ENCODE measurements around the gene FNDC11. TPM values are rescaled to one million over a fixed set of nuclear protein-coding genes. Genes with fewer than 3 reads are reported as not detected.
"Not testable (repeated sequence)": the region's sequence is repeated elsewhere in the genome, so short reads cannot be mapped to it uniquely, and the experiment has no call there.

Gene FNDC11
- total RNA-seq, 1 experiment from 2014 or later: 1.8 TPM

- Histone ChIP-seq H4K20me1 (ENCODE audit: low read length) (no peaks in the 10 kb centered on the region), H3K36me3 (ENCODE audit: low read depth, low read length) (no peaks in the 10 kb centered on the region), H3K27ac (ENCODE audit: low read length) (no peak overlapping the region), H3F3A (ENCODE audit: low read length, unreplicated experiment) (no peaks in the 10 kb centered on the region), H3K9me2 (replicated peaks; ENCODE audit: low read length) (no peaks in the 10 kb centered on the region), H3K79me2 (ENCODE audit: low read length) (peaks cover 12% of the 10 kb centered on the region), H3K9ac (ENCODE audit: low read length) (no peak overlapping the region), H3K4me2 (ENCODE audit: low read length) (no peak overlapping the region), H3K4me1 (ENCODE audit: insufficient read depth, low read length) (peaks cover 16% of the 10 kb centered on the region), H3K27me3 (ENCODE audit: low read length) (no peaks in the 10 kb centered on the region), H3K9me3 (ENCODE audit: low read length) (no peaks in the 10 kb centered on the region), H3K4me3 (ENCODE audit: low read length) (no peak overlapping the region), H2AFZ (ENCODE audit: low read length) (no peak overlapping the region)
- TF ChIP-seq EZH2phosphoT487 (IDR thresholded peaks at IDR 0.05; ENCODE audit: borderline replicate concordance, low read length) (no peak), EZH2 (IDR thresholded peaks at IDR 0.05; ENCODE audit: low read length, unreplicated experiment) (no peak), CTCF (conservative IDR thresholded peaks at IDR 0.05; ENCODE audit: low read depth, low read length) (no peak)
- POLR2A ChIA-PET (ENCODE audit: unreplicated experiment): no interaction called here
- BruUV-seq (replicated peaks): no TSS peak
- DNase-seq (no peak), ATAC-seq (no peak)
- CTCF ChIA-PET: no interaction called here
- intact Hi-C loops (cut with micrococcal nuclease): no loop called here
These were observed 16.5 kb downstream of the FNDC11 start for GRCh38 chr20:63570281-63571086.

- DNase-seq; H3F3A ChIP-seq (ENCODE audit: low read length, unreplicated experiment); H3K27me3 ChIP-seq (ENCODE audit: low read length); H4K20me1 ChIP-seq (ENCODE audit: low read length); BruUV-seq (replicated peaks); H3K36me3 ChIP-seq (ENCODE audit: low read depth, low read length); H2AFZ ChIP-seq (ENCODE audit: low read length); POLR2A ChIA-PET (ENCODE audit: unreplicated experiment); intact Hi-C loops (cut with micrococcal nuclease); H3K27ac ChIP-seq (ENCODE audit: low read length); H3K9me3 ChIP-seq (ENCODE audit: low read length); ATAC-seq; H3K4me2 ChIP-seq (ENCODE audit: low read length); H3K9ac ChIP-seq (ENCODE audit: low read length); H3K4me3 ChIP-seq (ENCODE audit: low read length); CTCF ChIA-PET; H3K9me2 ChIP-seq (replicated peaks; ENCODE audit: low read length): not testable (repeated sequence)
- Histone ChIP-seq H3K4me1 (ENCODE audit: insufficient read depth, low read length) (peaks cover 18% of the 10 kb centered on the region), H3K79me2 (ENCODE audit: low read length) (peaks cover 12% of the 10 kb centered on the region)
These were observed 17.1 kb downstream of the FNDC11 start for GRCh38 chr20:63571087-63571478.

DNA sequence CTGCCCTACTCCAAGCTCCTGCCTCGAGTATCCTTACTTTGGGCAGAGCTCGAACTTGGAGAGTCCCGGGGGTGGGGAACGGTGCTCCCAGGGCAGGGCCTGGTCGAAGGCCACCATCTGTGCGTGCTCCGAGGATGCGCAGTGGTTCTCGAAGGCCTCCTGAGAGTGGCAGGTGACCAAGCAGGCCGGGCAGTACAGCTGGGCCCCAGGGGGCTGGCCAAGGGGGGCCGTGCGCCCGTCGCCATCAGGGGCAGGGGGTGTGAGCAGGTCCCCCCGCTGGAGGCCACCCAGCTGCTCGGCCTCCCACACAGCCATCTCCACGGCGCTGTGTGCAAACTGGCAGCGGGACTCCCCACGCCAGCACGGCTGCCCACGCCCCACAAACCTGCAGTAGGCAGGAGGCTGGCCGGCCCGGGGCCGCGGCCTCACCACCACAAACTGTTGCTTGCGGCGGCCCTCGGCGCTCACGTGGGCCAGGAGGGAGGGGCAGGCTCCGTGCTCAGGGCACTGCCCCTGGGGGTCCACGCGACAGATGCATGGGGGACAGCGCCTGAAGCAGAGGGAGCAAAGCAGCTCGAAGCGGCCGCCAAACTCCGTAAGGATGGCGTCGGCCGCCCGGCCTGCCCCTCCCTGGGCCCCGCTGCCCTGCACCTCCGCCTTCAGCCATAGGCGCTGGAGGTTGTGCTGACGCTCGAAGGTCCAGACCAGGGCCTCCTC, 18.3 kb downstream of the FNDC11 start:
- Histone ChIP-seq H3K27me3 (ENCODE audit: low read length) (no peaks in the 10 kb centered on the region), H3K4me2 (ENCODE audit: low read length) (no peak overlapping the region), H3K9ac (ENCODE audit: low read length) (no peak overlapping the region), H2AFZ (ENCODE audit: low read length) (no peak overlapping the region), H3F3A (ENCODE audit: low read length, unreplicated experiment) (no peaks in the 10 kb centered on the region), H3K9me3 (ENCODE audit: low read length) (no peaks in the 10 kb centered on the region), H3K79me2 (ENCODE audit: low read length) (peaks cover 12% of the 10 kb centered on the region), H3K36me3 (ENCODE audit: low read depth, low read length) (no peaks in the 10 kb centered on the region), H4K20me1 (ENCODE audit: low read length) (no peaks in the 10 kb centered on the region), H3K4me3 (ENCODE audit: low read length) (no peak overlapping the region), H3K9me2 (replicated peaks; ENCODE audit: low read length) (no peaks in the 10 kb centered on the region), H3K4me1 (ENCODE audit: insufficient read depth, low read length) (peaks cover 18% of the 10 kb centered on the region), H3K27ac (ENCODE audit: low read length) (no peak overlapping the region)
- BruUV-seq (replicated peaks): no TSS peak
- DNase-seq (no peak), ATAC-seq (no peak)
- TF ChIP-seq CTCF (conservative IDR thresholded peaks at IDR 0.05; ENCODE audit: low read depth, low read length): no peak
- no peak for TF ChIP-seq EZH2phosphoT487 (IDR thresholded peaks at IDR 0.05; ENCODE audit: borderline replicate concordance, low read length)
- no peak for TF ChIP-seq EZH2 (IDR thresholded peaks at IDR 0.05; ENCODE audit: low read length, unreplicated experiment)
- ChIA-PET CTCF (no interaction called here), POLR2A (ENCODE audit: unreplicated experiment) (interaction anchor here (0.6 kb wide), 1 partner anchor 324 kb away, joined by 5 read pairs; no protein-coding TSS in a partner anchor)
- intact Hi-C loops (cut with micrococcal nuclease): no loop called here
